ENCODE measurements around the gene CDX1. TPM values are rescaled to one million over a fixed set of nuclear protein-coding genes. Genes with fewer than 3 reads are reported as not detected.

Gene CDX1
- total RNA-seq, 1 donor from 2014 or later = not detected

- no peak for DNase-seq (ENCODE audit: low read depth)
Measured at GRCh38 chr5:150162142-150162513, 4.5 kb upstream of the CDX1 start.

- DNase-seq (ENCODE audit: low read depth) = no peak
Measured at GRCh38 chr5:150163035-150163434, 3.5 kb upstream of the CDX1 start.

GRCh38 chr5:150163547-150164059 lies 3.0 kb upstream of the CDX1 start:
- DNase-seq (ENCODE audit: low read depth) = no peak

GRCh38 chr5:150164211-150164980 lies 2.2 kb upstream of the CDX1 start:
- no peak for DNase-seq (ENCODE audit: low read depth)

- no peak for DNase-seq (ENCODE audit: low read depth)
Measured at GRCh38 chr5:150166037-150166649, 435 bp upstream of the CDX1 start.

DNA sequence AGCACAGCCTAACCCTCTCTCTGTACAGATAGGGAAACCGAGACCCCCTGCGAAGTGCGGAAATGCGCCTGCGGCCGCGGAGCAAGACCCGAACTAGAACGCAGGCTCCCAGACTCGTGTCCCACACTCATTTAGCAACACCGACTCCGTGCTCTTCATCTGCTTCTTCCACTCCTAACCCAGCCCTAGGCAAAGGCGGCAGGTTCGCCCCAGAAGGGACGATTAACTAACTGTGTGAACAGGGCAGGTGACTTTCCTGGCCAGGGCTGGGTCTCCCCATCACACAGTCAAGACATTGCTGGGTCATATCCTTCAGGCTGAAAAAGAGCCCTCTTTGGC lies 903 bp downstream of the CDX1 start:
- no peak for DNase-seq (ENCODE audit: low read depth)

GRCh38 chr5:150167908-150168307 lies 1.3 kb downstream of the CDX1 start:
- DNase-seq (ENCODE audit: low read depth) = no peak

GRCh38 chr5:150168864-150169263 lies 2.3 kb downstream of the CDX1 start:
- DNase-seq (ENCODE audit: low read depth) = no peak

- no peak for DNase-seq (ENCODE audit: low read depth)
Measured at GRCh38 chr5:150172145-150172544, 5.6 kb downstream of the CDX1 start.

DNA sequence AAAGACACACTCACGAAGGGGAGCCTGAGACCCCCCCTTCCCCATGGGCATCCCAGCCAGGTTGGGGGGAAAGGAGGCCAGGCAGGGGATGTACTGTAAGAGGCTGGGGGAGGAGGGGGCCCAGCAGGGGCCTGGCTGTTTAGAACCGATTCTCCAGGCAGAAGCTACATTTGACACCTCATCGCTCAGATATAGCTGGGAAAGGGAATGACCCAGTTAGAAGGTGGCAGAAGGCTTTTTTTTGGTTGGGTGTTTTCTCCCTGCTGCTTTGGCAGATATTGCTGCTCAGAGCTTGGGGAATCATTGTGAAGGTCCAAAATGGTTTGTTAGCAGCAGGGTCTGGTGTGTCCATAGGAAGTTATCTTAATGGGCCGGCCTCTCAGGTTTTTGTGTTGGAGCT lies 6.0 kb downstream of the CDX1 start:
- DNase-seq (ENCODE audit: low read depth) = no peak

DNA sequence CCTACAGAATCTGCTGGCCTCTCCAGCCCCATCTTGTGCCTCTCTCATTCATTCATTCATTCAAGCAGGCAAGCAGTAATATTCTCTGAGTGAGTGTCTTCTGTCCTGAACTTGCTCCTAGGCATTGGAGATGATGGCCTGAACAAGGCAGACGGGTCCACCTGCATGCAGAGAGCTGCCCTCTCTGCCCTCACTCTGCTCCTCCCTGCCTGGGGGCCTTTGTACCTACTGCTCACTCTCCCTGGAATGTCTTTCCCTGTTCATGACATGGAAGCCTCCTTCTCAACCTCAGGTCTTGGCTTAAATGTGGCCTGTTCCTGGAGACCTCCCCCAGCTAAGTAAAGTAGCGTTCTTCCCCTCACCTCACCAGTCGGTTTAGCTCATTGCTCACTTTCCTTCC lies 6.6 kb downstream of the CDX1 start:
- DNase-seq (ENCODE audit: low read depth) = no peak

DNA sequence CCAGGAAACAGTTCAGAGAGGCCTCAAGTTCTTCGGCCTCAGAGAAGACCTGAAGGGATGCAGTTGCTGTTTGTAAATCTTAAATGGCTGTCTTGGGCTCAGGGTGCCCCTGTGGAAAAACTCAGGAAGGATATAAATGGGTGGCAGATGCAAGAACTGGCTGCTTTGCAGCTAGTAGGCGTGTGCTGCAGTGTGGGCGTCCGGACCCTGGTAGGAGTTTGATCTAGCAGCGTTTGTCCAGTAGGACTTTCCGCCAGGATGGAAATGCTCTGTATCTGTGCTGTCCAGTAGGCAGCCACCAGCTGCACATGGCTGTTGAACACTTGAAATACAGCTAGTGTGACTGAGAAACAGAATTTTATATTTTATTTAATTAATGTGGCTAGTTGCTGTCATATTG lies 7.7 kb downstream of the CDX1 start:
- no peak for DNase-seq (ENCODE audit: low read depth)

GRCh38 chr5:150175076-150175475 lies 8.5 kb downstream of the CDX1 start:
- DNase-seq (ENCODE audit: low read depth) = no peak

GRCh38 chr5:150175536-150175935 lies 9.0 kb downstream of the CDX1 start:
- no peak for DNase-seq (ENCODE audit: low read depth)

DNA sequence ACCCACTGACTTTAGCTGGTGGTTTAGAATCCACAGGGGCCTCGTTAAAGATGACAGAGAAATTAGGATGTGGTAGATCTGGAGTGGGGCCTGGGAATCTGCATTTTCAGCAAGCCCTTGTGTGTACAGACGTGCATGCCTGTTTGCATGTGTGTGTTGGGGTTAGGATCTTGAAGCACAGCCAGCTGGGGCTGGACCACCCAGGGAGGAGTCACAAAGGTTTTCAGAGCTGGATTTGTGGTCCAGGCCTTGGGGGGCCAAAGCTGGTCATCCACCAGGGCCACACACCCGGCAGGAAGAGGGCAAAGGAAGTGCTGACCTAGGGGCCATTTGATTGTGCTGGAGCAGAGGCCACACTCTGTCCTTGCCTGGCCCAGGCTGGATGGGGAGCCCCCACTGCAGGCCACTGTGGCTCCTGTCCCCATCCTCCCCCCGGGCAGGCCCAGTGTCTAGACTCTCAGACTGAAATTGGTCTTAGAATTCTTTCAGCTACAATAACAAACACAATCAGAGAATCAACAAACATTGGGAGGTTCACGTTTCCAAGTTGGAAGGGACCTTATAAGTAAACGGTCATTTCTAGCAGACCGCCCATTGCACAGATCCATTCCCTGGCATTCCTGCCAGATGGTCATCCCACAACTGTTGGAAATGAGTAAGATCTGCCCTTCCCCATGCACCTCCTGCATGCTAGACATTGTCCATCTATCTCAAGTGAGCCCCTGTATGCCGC lies 10.3 kb downstream of the CDX1 start:
- DNase-seq (ENCODE audit: low read depth) = no peak

- DNase-seq (ENCODE audit: low read depth) = no peak
Measured at GRCh38 chr5:150177721-150178120, 11.1 kb downstream of the CDX1 start.

DNA sequence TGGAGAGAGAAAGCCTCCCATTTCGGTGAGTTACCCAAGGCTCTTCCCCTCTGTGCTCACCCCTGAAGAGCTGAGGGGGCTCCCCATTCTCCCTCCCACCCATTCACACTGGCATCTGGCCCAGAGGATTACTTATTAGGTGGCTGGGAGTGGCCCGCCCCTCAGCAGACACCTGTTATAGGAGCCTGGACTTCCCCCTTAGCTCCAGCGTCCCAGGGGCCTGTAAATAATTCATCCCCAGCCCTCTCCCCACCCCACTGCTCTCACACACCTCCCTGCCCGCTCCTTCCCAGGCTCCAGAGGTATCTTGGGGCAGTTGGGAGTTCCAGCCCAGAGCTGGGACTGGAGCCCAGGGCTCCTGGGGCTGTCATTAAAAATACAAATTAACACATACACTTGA lies 11.7 kb downstream of the CDX1 start:
- DNase-seq (ENCODE audit: low read depth) = no peak

DNA sequence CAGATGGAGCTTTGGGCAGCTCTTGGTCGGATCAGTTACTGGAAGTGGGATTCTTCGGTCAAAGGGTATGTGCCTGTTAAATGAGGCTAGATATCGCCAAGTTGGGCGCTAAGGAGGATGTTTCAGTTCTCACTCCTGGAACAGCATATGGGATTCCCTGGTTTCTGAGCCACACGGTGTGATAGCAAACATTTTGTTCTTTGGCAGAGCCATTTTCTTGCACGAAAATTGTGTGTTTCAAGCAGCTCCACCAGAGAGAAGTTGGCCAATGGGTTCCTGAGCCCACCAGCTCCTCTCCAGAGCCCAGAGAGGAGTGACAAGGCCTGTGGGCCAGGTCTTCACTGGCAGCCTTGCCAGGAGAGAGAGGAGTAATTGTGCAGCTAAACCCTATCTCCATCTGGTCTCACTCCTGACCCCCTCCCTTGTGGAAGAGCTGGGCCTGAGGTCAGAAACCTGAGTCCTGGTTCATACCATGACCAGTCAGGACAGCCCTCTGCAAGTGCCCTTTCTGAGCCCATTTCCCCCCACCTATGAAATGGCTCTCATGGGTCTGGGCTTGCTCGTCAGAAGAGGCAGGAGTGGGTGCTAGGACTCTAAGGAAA lies 12.5 kb downstream of the CDX1 start:
- peak; percentile 31 for DNase-seq (ENCODE audit: low read depth)

DNA sequence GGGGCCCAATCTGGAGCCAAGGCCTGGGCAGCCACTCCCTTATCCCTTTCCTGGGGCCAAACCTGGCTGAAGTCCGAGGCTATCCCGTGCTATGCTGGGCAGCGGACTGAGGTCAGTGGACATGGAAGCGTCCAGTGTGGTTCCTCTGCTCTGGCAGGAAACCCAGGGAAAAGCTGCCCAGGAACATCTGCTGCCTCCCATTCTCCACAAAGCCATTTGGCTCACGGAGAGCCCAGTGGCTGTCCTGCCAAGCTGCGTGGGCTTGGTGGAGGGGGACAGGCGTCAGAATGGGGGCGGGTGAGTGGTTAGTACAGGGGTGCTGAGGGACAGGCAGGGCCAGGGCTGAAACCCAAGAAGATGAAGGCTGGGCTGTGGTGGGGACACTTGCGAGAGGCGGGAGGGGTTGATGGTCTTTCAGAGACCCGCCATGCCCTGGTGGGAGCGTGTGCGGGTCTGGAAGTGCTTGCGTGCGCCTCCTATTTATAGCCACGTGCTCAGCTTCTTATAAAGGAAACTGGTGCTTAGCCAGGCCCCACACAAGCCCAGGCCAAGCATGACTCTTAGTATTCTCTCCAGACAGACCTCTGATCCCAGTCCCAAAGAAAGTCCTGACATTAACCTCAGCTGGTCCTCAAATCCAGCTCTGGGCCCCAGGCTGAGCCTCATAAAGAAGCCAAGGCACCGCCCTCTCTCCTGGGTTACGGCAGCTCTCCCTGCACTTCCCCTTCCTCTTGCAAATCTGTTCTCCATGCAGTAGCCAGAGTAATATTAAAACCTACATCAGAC lies 13.9 kb downstream of the CDX1 start:
- peak; percentile 95 for DNase-seq (ENCODE audit: low read depth)

- DNase-seq (ENCODE audit: low read depth) = no peak
Measured at GRCh38 chr5:150181027-150181426, 14.4 kb downstream of the CDX1 start.
